HFFc6 (cell line): ENCODE data around the gene FREM2. TPM values are rescaled to one million over a fixed set of nuclear protein-coding genes. Genes with fewer than 3 reads are reported as not detected.

ENCODE experiments used
- DNase-seq: peaks from one replicate; pipeline ENCODE4 v3.0.0-alpha.2; 2018
- H3K27ac Mint-ChIP-seq: 2 replicates; pipeline ENCODE4 v1.8.0; 2020; ENCODE audit warnings: mild to moderate bottlenecking, mixed read lengths
- H3K27me3 Mint-ChIP-seq: 2 replicates; pipeline ENCODE4 v1.8.0; 2021; ENCODE audit warnings: mild to moderate bottlenecking, moderate library complexity, mixed read lengths; ENCODE audit not compliant: insufficient read depth
- H3K36me3 Mint-ChIP-seq: 2 replicates; pipeline ENCODE4 v1.8.0; 2021; ENCODE audit warnings: low read depth, mixed read lengths
- H3K4me1 Mint-ChIP-seq: 2 replicates; pipeline ENCODE4 v1.8.0; 2020; ENCODE audit warnings: low read depth, mixed read lengths
- H3K4me3 Mint-ChIP-seq: 2 replicates; pipeline ENCODE4 v1.8.0; 2020; ENCODE audit warnings: mild to moderate bottlenecking, moderate library complexity, mixed read lengths
- H3K9me3 Mint-ChIP-seq: 2 replicates; pipeline ENCODE4 v1.8.0; 2020; ENCODE audit warnings: mild to moderate bottlenecking, mixed read lengths
- total RNA-seq, 6 experiments: library from RNA; stranded (reverse); fragmentation: NEBNext Ultra II Directional; extraction: Animal tissue kit (Norgen Biotek cat#: 25700); gene quantifications; 2 replicates in 1 of 6; 3 replicates in 5 of 6; pipeline ENCODE4 v1.2.3, GENCODE V29; 2021
- TF ChIP-seq, protein P1 (sequence below): fragments of 200-600 bp; sonication (generic); IDR thresholded peaks from 2 replicates; pipeline ENCODE4 v1.5.0; 2021; ENCODE audit warnings: antibody characterized with exemption, mild to moderate bottlenecking

FREM2 gene
- total RNA-seq, 6 experiments from 2014 or later = not detected

DNA sequence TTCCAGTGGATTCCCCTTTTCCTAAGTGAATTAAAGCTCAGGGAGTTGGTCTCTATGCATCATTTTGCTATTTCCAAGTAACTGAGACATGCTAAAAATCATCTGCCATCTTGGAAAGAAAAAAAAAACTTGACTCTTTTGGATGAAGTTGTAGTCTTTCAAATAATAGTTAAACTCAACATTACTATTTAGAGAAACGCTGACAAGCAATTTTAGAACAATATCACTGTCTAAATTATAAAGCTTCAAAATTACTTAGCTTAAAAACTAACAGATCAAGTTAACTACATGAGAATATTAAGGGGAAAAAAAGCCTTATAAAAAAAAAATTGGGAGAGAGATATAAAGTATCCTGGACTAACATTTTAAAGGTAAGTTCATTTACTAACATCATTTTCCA, 235.3 kb downstream of the FREM2 start:
- DNase-seq = no peak
- Mint-ChIP-seq H3K27me3 (no peaks in the 10 kb centered on the region; the same call in 1 of the 2 replicates), H3K4me1 (no peaks in the 10 kb centered on the region), H3K36me3 (no peaks in the 10 kb centered on the region), H3K27ac (no peak overlapping the region), H3K9me3 (no peaks in the 10 kb centered on the region), H3K4me3 (no peak overlapping the region)
- TF ChIP-seq, protein P1, sequence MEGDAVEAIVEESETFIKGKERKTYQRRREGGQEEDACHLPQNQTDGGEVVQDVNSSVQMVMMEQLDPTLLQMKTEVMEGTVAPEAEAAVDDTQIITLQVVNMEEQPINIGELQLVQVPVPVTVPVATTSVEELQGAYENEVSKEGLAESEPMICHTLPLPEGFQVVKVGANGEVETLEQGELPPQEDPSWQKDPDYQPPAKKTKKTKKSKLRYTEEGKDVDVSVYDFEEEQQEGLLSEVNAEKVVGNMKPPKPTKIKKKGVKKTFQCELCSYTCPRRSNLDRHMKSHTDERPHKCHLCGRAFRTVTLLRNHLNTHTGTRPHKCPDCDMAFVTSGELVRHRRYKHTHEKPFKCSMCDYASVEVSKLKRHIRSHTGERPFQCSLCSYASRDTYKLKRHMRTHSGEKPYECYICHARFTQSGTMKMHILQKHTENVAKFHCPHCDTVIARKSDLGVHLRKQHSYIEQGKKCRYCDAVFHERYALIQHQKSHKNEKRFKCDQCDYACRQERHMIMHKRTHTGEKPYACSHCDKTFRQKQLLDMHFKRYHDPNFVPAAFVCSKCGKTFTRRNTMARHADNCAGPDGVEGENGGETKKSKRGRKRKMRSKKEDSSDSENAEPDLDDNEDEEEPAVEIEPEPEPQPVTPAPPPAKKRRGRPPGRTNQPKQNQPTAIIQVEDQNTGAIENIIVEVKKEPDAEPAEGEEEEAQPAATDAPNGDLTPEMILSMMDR = no peak

DNA sequence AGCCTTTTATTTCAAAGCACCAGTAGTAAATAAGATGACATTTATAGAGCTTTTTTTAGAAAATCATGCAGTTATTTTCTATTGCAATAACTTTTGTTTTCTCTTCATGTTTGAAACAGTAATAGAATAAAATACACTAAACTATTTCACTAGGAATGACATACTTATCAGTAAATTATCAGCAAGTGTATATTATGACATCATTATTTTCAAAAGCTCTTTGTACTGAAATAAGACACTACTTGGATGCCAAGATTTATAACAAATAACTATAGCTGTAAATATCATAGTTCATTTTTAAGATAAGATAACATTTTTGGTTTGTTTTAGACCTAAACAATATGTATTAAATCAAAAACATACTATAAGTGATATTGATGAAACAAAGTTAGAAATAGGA, 246.9 kb downstream of the FREM2 start:
- TF ChIP-seq, protein P1 = no peak
- no peak overlapping the region for H3K4me3 Mint-ChIP-seq
- H3K27ac Mint-ChIP-seq = no peak overlapping the region
- no peaks in the 10 kb centered on the region for H3K4me1 Mint-ChIP-seq
- H3K9me3 Mint-ChIP-seq = no peaks in the 10 kb centered on the region
- no peaks in the 10 kb centered on the region for H3K36me3 Mint-ChIP-seq
- H3K27me3 Mint-ChIP-seq = no peaks in the 10 kb centered on the region
- DNase-seq = no peak
